SU-DHL-6 (cell line): ENCODE data around the gene ANO10.

Source experiments
- CTCF ChIP-seq: fragments of 200-600 bp; sonication (generic); IDR thresholded peaks from one replicate; pipeline ENCODE4 v1.5.1; 2017; ENCODE audit warnings: antibody characterized with exemption, mild to moderate bottlenecking, low read length, moderate library complexity; ENCODE audit not compliant: insufficient read depth, poor library complexity, severe bottlenecking
- EZH2phosphoT487 ChIP-seq: fragments of 200-600 bp; sonication (generic), shearing (Covaris generic); conservative IDR thresholded peaks from 2 replicates; pipeline ENCODE4 v1.6.1; 2018; ENCODE audit warnings: mild to moderate bottlenecking, antibody characterized with exemption, low read length, moderate library complexity, mixed read lengths

GRCh38 chr3:43512754-43513404, 108.9 kb downstream of the ANO10 start:
- TF ChIP-seq CTCF = no peak
- no peak for TF ChIP-seq EZH2phosphoT487
